GM23338 (cell line): ENCODE results near the gene RMND5B. TPM values are rescaled to one million over a fixed set of nuclear protein-coding genes. Genes with fewer than 3 reads are reported as not detected.

ENCODE experiments used
- ATAC-seq: fragments of 200-7000 bp; cut with Tn5 transposase; 3 replicates; pipeline ENCODE4 v1.9.1; 2020
- DNase-seq: peaks from one replicate; pipeline ENCODE4 v3.0.0-alpha.2; 2015; ENCODE audit warnings: low spot score
- H2AFZ ChIP-seq: fragments of 200-600 bp; sonication (generic); 2 replicates; pipeline ENCODE4 v1.8.0; 2016; ENCODE audit warnings: antibody characterized with exemption, mild to moderate bottlenecking, moderate library complexity
- H3F3A ChIP-seq: fragments of 200-600 bp; sonication (generic); replicated peaks from 2 replicates; pipeline ENCODE4 v1.8.0; 2017; ENCODE audit warnings: antibody characterized with exemption, mixed run types, low read depth
- H3K27ac ChIP-seq: fragments of 200-600 bp; sonication (generic); 2 replicates; pipeline ENCODE4 v1.6.1; 2016; ENCODE audit warnings: low read depth
- H3K27me3 ChIP-seq: fragments of 200-600 bp; sonication (generic); 2 replicates; pipeline ENCODE4 v1.8.0; 2016; ENCODE audit warnings: mild to moderate bottlenecking, mixed run types, moderate library complexity; ENCODE audit not compliant: insufficient read depth
- H3K36me3 ChIP-seq: fragments of 200-600 bp; sonication (generic); 2 replicates; pipeline ENCODE4 v1.8.0; 2016; ENCODE audit warnings: mild to moderate bottlenecking; ENCODE audit not compliant: insufficient read depth
- H3K4me1 ChIP-seq: fragments of 200-600 bp; sonication (generic); 2 replicates; pipeline ENCODE4 v1.8.0; 2016; ENCODE audit warnings: mild to moderate bottlenecking, moderate library complexity; ENCODE audit not compliant: insufficient read depth
- H3K4me2 ChIP-seq: fragments of 200-600 bp; sonication (generic); 2 replicates; pipeline ENCODE4 v1.7.1; 2017; ENCODE audit warnings: mixed run types
- H3K4me3 ChIP-seq: fragments of 200-600 bp; sonication (generic); 2 replicates; pipeline ENCODE4 v1.6.1; 2016; ENCODE audit warnings: mixed run types
- H3K79me2 ChIP-seq: fragments of 200-600 bp; sonication (generic); replicated peaks from 2 replicates; pipeline ENCODE4 v1.8.0; 2017; ENCODE audit warnings: mild to moderate bottlenecking; ENCODE audit not compliant: insufficient read depth
- H3K9me2 ChIP-seq: fragments of 200-600 bp; sonication (generic); 2 replicates; pipeline ENCODE4 v1.8.0; 2017; ENCODE audit not compliant: insufficient read depth
- H4K20me1 ChIP-seq: fragments of 200-600 bp; sonication (generic); replicated peaks from 2 replicates; pipeline ENCODE4 v1.8.0; 2017; ENCODE audit warnings: mild to moderate bottlenecking; ENCODE audit not compliant: insufficient read depth
- H3K27ac Mint-ChIP-seq: 2 replicates; pipeline ENCODE4 v1.8.0; 2020; ENCODE audit warnings: inconsistent platforms, mild to moderate bottlenecking, moderate library complexity, mixed read lengths
- H3K27me3 Mint-ChIP-seq: 3 replicates; pipeline ENCODE4 v1.8.0; 2022; ENCODE audit warnings: low read depth, mild to moderate bottlenecking, moderate library complexity, mixed read lengths, inconsistent platforms; ENCODE audit not compliant: insufficient read depth, poor library complexity
- H3K36me3 Mint-ChIP-seq: 3 replicates; pipeline ENCODE4 v1.8.0; 2021; ENCODE audit warnings: low read depth, mild to moderate bottlenecking, inconsistent platforms, moderate library complexity, mixed read lengths
- H3K4me1 Mint-ChIP-seq: 3 replicates; pipeline ENCODE4 v1.8.0; 2020; ENCODE audit warnings: mild to moderate bottlenecking, inconsistent platforms, mixed read lengths
- H3K4me3 Mint-ChIP-seq: 3 replicates; pipeline ENCODE4 v1.8.0; 2021; ENCODE audit warnings: moderate library complexity, mild to moderate bottlenecking, inconsistent platforms, mixed read lengths
- H3K9me3 Mint-ChIP-seq: 3 replicates; pipeline ENCODE4 v1.8.0; 2020; ENCODE audit warnings: moderate library complexity, mild to moderate bottlenecking, inconsistent platforms, mixed read lengths
- CREB1 ChIP-seq: fragments of 250-450 bp; sonication (Bioruptor Pico); IDR thresholded peaks from 2 replicates; pipeline ENCODE4 v1.5.0; 2020; ENCODE audit warnings: low read depth, mild to moderate bottlenecking, moderate library complexity
- CTCF ChIP-seq, 2 experiments: fragments of 200-600 bp in 1 of 2; sonication (generic) in 1 of 2; conservative IDR thresholded peaks; 2 replicates each; pipeline versions ENCODE4 v1.5.1 to v1.6.1; 2016 to 2017; ENCODE audit warnings: antibody characterized with exemption in 2 of 2, low read depth in 2 of 2, mild to moderate bottlenecking in 2 of 2, moderate library complexity in 1 of 2
- ETS1 ChIP-seq: IDR thresholded peaks from 2 replicates; pipeline ENCODE4 v1.6.1; 2016; ENCODE audit warnings: antibody characterized with exemption
- EZH2phosphoT487 ChIP-seq: fragments of 200-600 bp; sonication (generic); IDR thresholded peaks from one replicate; pipeline ENCODE4 v1.8.1; 2018; ENCODE audit warnings: antibody characterized with exemption; ENCODE audit not compliant: unreplicated experiment
- JUNB ChIP-seq: IDR thresholded peaks from one replicate; pipeline ENCODE4 v1.6.1; 2016; ENCODE audit warnings: antibody characterized with exemption; ENCODE audit not compliant: unreplicated experiment
- NANOG ChIP-seq: IDR thresholded peaks from 2 replicates; pipeline ENCODE4 v1.6.1; 2016; ENCODE audit warnings: antibody characterized with exemption, borderline replicate concordance
- POLR2AphosphoS5 ChIP-seq: IDR thresholded peaks from 2 replicates; pipeline ENCODE4 v1.6.1; 2016; ENCODE audit warnings: antibody characterized with exemption, low read depth
- REST ChIP-seq: IDR thresholded peaks from one replicate; pipeline ENCODE4 v1.6.1; 2018; ENCODE audit warnings: antibody characterized with exemption; ENCODE audit not compliant: unreplicated experiment
- STAT1 ChIP-seq: IDR thresholded peaks from one replicate; pipeline ENCODE4 v1.6.1; 2016; ENCODE audit warnings: antibody characterized with exemption; ENCODE audit not compliant: unreplicated experiment
- ZNF114 ChIP-seq: fragments of 250-450 bp; sonication (Bioruptor Pico); IDR thresholded peaks from 2 replicates; pipeline ENCODE4 v1.5.0; 2020; ENCODE audit warnings: mild to moderate bottlenecking, moderate library complexity
- ZNF331 ChIP-seq: fragments of 250-450 bp; sonication (Bioruptor Pico); IDR thresholded peaks from 2 replicates; pipeline ENCODE4 v1.5.0; 2020; ENCODE audit warnings: low read depth, mild to moderate bottlenecking, moderate library complexity
- ZNF462 ChIP-seq: fragments of 250-450 bp; sonication (Bioruptor Pico); IDR thresholded peaks from 2 replicates; pipeline ENCODE4 v1.5.0; 2020; ENCODE audit warnings: mild to moderate bottlenecking, moderate library complexity
- polyA plus RNA-seq: library from polyadenylated mRNA; unstranded; fragments of >200 nt; fragmentation: Nextera tagmentation; extraction: Ambion mirVana; gene quantifications from 2 replicates; pipeline ENCODE4 v1.2.1, GENCODE V29; 2016
- total RNA-seq: library from RNA; depleted of rRNA; stranded (reverse); fragments of >200 nt; shearing (Covaris generic); gene quantifications from 2 replicates; pipeline ENCODE4 v1.2.3, GENCODE V29; 2014

The RMND5B gene
- total and polyA plus RNA-seq, 2 experiments from 2014 or later, result 47.5 to 101 TPM

- peaks cover 45% of the 10 kb centered on the region for H3F3A ChIP-seq
- no peak overlapping the region; the same call in 2 of the 3 replicates for H3K4me3 Mint-ChIP-seq
- TF ChIP-seq REST (no peak), ETS1 (no peak), EZH2phosphoT487 (no peak), ZNF462 (CRISPR knock-in tag) (no peak), STAT1 (no peak), CTCF (conservative IDR thresholded peaks at IDR 0.05; ENCODE audit: low read depth in 2 of 2) (no peak), JUNB (no peak), POLR2AphosphoS5 (no peak), NANOG (no peak), CREB1 (no peak), ZNF114 (CRISPR knock-in tag) (no peak), ZNF331 (CRISPR knock-in tag) (no peak)
- no peak overlapping the region for H3K4me2 ChIP-seq
- H3K4me1 Mint-ChIP-seq, result peaks cover 4% of the 10 kb centered on the region
- DNase-seq (no peak), ATAC-seq (no peak)
- no peak overlapping the region for H3K4me3 ChIP-seq
- no peaks in the 10 kb centered on the region for H3K9me2 ChIP-seq
- H3K79me2 ChIP-seq, result no peaks in the 10 kb centered on the region; the same call in none of the 2 replicates
- H3K36me3 ChIP-seq, result peaks cover 71% of the 10 kb centered on the region
- no peak overlapping the region for H2AFZ ChIP-seq
- H3K9me3 Mint-ChIP-seq, result no peaks in the 10 kb centered on the region
- H3K27ac Mint-ChIP-seq, result peak overlapping the region; percentile 44; the same call in 1 of the 2 replicates
- H4K20me1 ChIP-seq, result peaks cover 11% of the 10 kb centered on the region
- no peaks in the 10 kb centered on the region for H3K27me3 ChIP-seq
- peaks cover 94% of the 10 kb centered on the region for H3K36me3 Mint-ChIP-seq
- H3K27ac ChIP-seq, result no peak overlapping the region
- H3K27me3 Mint-ChIP-seq, result peaks cover 14% of the 10 kb centered on the region
- H3K4me1 ChIP-seq, result no peaks in the 10 kb centered on the region
Measured at GRCh38 chr5:178143901-178144300, 13.1 kb downstream of the RMND5B start.
